IMR-90 (cell line): ENCODE results near the gene SQSTM1.

Experiments
- CEBPB ChIP-seq: IDR thresholded peaks from 2 replicates; pipeline ENCODE4 v1.6.1; 2012; ENCODE audit warnings: low read depth, low read length, improper control_type of control experiment
- CTCF ChIP-seq: conservative IDR thresholded peaks from 2 replicates; pipeline ENCODE4 v1.5.1; 2012; ENCODE audit warnings: mild to moderate bottlenecking, low read depth, low read length, improper control_type of control experiment
- ELK1 ChIP-seq: fragments of 150-350 bp; IDR thresholded peaks from 2 replicates; pipeline ENCODE4 v1.6.1; 2016; ENCODE audit warnings: low read depth, mild to moderate bottlenecking, low read length, moderate library complexity, borderline replicate concordance
- MXI1 ChIP-seq: IDR thresholded peaks from 2 replicates; pipeline ENCODE4 v1.6.1; 2012; ENCODE audit warnings: low read depth, mild to moderate bottlenecking, low read length, moderate library complexity, borderline replicate concordance
- NFE2L2 ChIP-seq: fragments of 150-350 bp; IDR thresholded peaks from 2 replicates; pipeline ENCODE4 v1.6.1; 2016; ENCODE audit warnings: low read depth, mild to moderate bottlenecking, low read length
- POLR2A ChIP-seq: IDR thresholded peaks from 2 replicates; pipeline ENCODE4 v1.6.1; 2012; ENCODE audit warnings: mild to moderate bottlenecking, low read depth, low read length
- RAD21 ChIP-seq: IDR thresholded peaks from 2 replicates; pipeline ENCODE4 v1.6.1; 2012; ENCODE audit warnings: low read length, improper control_type of control experiment
- RCOR1 ChIP-seq: IDR thresholded peaks from 2 replicates; pipeline ENCODE4 v1.6.1; 2012; ENCODE audit warnings: mild to moderate bottlenecking, low read length, improper control_type of control experiment; ENCODE audit not compliant: insufficient replicate concordance
- RFX5 ChIP-seq: IDR thresholded peaks from 2 replicates; pipeline ENCODE4 v1.8.0; 2012; ENCODE audit warnings: low read depth, mild to moderate bottlenecking, low read length, moderate library complexity
- SMC3 ChIP-seq: fragments of 150-350 bp; IDR thresholded peaks from 2 replicates; pipeline ENCODE4 v1.6.1; 2016; ENCODE audit warnings: low read depth, mild to moderate bottlenecking, antibody characterized with exemption, low read length, moderate library complexity

GRCh38 chr5:179798144-179798770 lies 22.4 kb upstream of the SQSTM1 start:
- TF ChIP-seq NFE2L2, result no peak
- no peak for TF ChIP-seq CEBPB
- no peak for TF ChIP-seq POLR2A
- no peak for TF ChIP-seq CTCF
- no peak for TF ChIP-seq SMC3
- TF ChIP-seq RFX5, result no peak
- TF ChIP-seq ELK1, result no peak
- no peak for TF ChIP-seq MXI1
- no peak for TF ChIP-seq RCOR1
- TF ChIP-seq RAD21, result no peak
